ENCODE data around the gene NKAIN4. TPM values are rescaled to one million over a fixed set of nuclear protein-coding genes. Genes with fewer than 3 reads are reported as not detected.

NKAIN4 gene
- total RNA-seq, 1 experiment from 2014 or later, result not detected

- TF ChIP-seq, protein P1, sequence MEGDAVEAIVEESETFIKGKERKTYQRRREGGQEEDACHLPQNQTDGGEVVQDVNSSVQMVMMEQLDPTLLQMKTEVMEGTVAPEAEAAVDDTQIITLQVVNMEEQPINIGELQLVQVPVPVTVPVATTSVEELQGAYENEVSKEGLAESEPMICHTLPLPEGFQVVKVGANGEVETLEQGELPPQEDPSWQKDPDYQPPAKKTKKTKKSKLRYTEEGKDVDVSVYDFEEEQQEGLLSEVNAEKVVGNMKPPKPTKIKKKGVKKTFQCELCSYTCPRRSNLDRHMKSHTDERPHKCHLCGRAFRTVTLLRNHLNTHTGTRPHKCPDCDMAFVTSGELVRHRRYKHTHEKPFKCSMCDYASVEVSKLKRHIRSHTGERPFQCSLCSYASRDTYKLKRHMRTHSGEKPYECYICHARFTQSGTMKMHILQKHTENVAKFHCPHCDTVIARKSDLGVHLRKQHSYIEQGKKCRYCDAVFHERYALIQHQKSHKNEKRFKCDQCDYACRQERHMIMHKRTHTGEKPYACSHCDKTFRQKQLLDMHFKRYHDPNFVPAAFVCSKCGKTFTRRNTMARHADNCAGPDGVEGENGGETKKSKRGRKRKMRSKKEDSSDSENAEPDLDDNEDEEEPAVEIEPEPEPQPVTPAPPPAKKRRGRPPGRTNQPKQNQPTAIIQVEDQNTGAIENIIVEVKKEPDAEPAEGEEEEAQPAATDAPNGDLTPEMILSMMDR (IDR thresholded peaks at IDR 0.05; ENCODE audit: unreplicated experiment), result no peak
- H3K4me3 Mint-ChIP-seq (ENCODE audit: low read depth, unreplicated experiment), result no peak overlapping the region
- no peak for DNase-seq
- no TSS peak for BruUV-seq (replicated peaks)
- H3K4me1 Mint-ChIP-seq (ENCODE audit: low read depth, unreplicated experiment), result no peaks in the 10 kb centered on the region
- peaks cover 52% of the 10 kb centered on the region for H3K36me3 Mint-ChIP-seq (ENCODE audit: insufficient read depth, unreplicated experiment)
- H3K9me3 Mint-ChIP-seq (ENCODE audit: low read depth, unreplicated experiment), result no peaks in the 10 kb centered on the region
- H3K27ac Mint-ChIP-seq (ENCODE audit: unreplicated experiment), result no peak overlapping the region
- CTCF ChIA-PET, result no interaction called here
- H3K27me3 Mint-ChIP-seq (ENCODE audit: unreplicated experiment), result peaks cover 13% of the 10 kb centered on the region
- intact Hi-C loops (cut with micrococcal nuclease; ENCODE audit: unreplicated experiment), result no loop called here
Measured at GRCh38 chr20:63287697-63288580, 33.7 kb upstream of the NKAIN4 start.

GRCh38 chr20:63286781-63287696, 32.8 kb upstream of the NKAIN4 start:
- H3K27me3 Mint-ChIP-seq (ENCODE audit: unreplicated experiment), result peaks cover 4% of the 10 kb centered on the region
- BruUV-seq (replicated peaks), result no TSS peak
- CTCF ChIA-PET, result no interaction called here
- TF ChIP-seq, protein P1 (IDR thresholded peaks at IDR 0.05; ENCODE audit: unreplicated experiment), result no peak
- DNase-seq, result no peak
- H3K36me3 Mint-ChIP-seq (ENCODE audit: insufficient read depth, unreplicated experiment), result peaks cover 54% of the 10 kb centered on the region
- no peaks in the 10 kb centered on the region for H3K4me1 Mint-ChIP-seq (ENCODE audit: low read depth, unreplicated experiment)
- peak overlapping the region; percentile 11 for H3K27ac Mint-ChIP-seq (ENCODE audit: unreplicated experiment)
- no peak overlapping the region for H3K4me3 Mint-ChIP-seq (ENCODE audit: low read depth, unreplicated experiment)
- H3K9me3 Mint-ChIP-seq (ENCODE audit: low read depth, unreplicated experiment), result no peaks in the 10 kb centered on the region
- intact Hi-C loops (cut with micrococcal nuclease; ENCODE audit: unreplicated experiment), result no loop called here

- H3K27me3 Mint-ChIP-seq (ENCODE audit: unreplicated experiment), result no peaks in the 10 kb centered on the region
- CTCF ChIA-PET, result no interaction called here
- TF ChIP-seq, protein P1 (IDR thresholded peaks at IDR 0.05; ENCODE audit: unreplicated experiment), result no peak
- H3K9me3 Mint-ChIP-seq (ENCODE audit: low read depth, unreplicated experiment), result no peaks in the 10 kb centered on the region
- BruUV-seq (replicated peaks), result no TSS peak
- H3K36me3 Mint-ChIP-seq (ENCODE audit: insufficient read depth, unreplicated experiment), result peaks cover 53% of the 10 kb centered on the region
- DNase-seq, result no peak
- no peak overlapping the region for H3K4me3 Mint-ChIP-seq (ENCODE audit: low read depth, unreplicated experiment)
- no peaks in the 10 kb centered on the region for H3K4me1 Mint-ChIP-seq (ENCODE audit: low read depth, unreplicated experiment)
- no peak overlapping the region for H3K27ac Mint-ChIP-seq (ENCODE audit: unreplicated experiment)
- intact Hi-C loops (cut with micrococcal nuclease; ENCODE audit: unreplicated experiment), result no loop called here
Measured at GRCh38 chr20:63285636-63286615, 31.7 kb upstream of the NKAIN4 start.
